Breast epithelium (tissue), 3 donors: ENCODE data around the gene PNLIPRP1.

Source experiments
- CTCF ChIP-seq, 3 donors: fragments of 450-650 bp; IDR thresholded peaks; one replicate each; pipeline ENCODE4 v1.5.1; 2016 to 2017; ENCODE audit warnings: antibody characterized with exemption in 3 of 3, mild to moderate bottlenecking in 3 of 3, moderate library complexity in 3 of 3
- POLR2A ChIP-seq: fragments of 450-650 bp; IDR thresholded peaks from one replicate; pipeline ENCODE4 v1.6.1; 2016; ENCODE audit warnings: antibody characterized with exemption, mild to moderate bottlenecking, moderate library complexity
- POLR2AphosphoS5 ChIP-seq, 3 donors: sonication (generic); formaldehyde crosslinking; IDR thresholded peaks; one replicate each; pipeline ENCODE4 v1.6.1; 2017; ENCODE audit warnings: antibody characterized with exemption in 3 of 3

- TF ChIP-seq CTCF (IDR thresholded peaks at IDR 0.05) (no peak), POLR2A (no peak), POLR2AphosphoS5 (IDR thresholded peaks at IDR 0.05) (no peak)
These were observed 6.8 kb downstream of the PNLIPRP1 start for GRCh38 chr10:116597543-116597942.
